HEK293T (cell line): ENCODE data around the gene OR13C4.
"Not testable (repeated sequence)": the region's sequence is repeated elsewhere in the genome, so short reads cannot be mapped to it uniquely, and the experiment has no call there.

Experiments
- CTCF ChIA-PET: fragments of 350-600 bp; formaldehyde crosslinking; extraction: SDS; loops from one replicate; lab custom pipeline; 2021; ENCODE audit warnings: antibody characterized with exemption, inconsistent platforms; lab: Yijun Ruan, JAX
- POLR2A ChIA-PET: fragments of 350-600 bp; formaldehyde crosslinking; extraction: SDS; loops from one replicate; lab custom pipeline; 2020; ENCODE audit warnings: antibody characterized with exemption, inconsistent platforms; lab: Yijun Ruan, JAX
- DNase-seq: peaks from one replicate; pipeline ENCODE4 v3.0.0; 2012; ENCODE audit warnings: mixed read lengths; ENCODE audit errors: extremely low spot score
- ARNT ChIP-seq: fragments of 450-650 bp; IDR thresholded peaks from 2 replicates; pipeline ENCODE4 v1.6.1; 2017; ENCODE audit warnings: mild to moderate bottlenecking
- BHLHE40 ChIP-seq: fragments of 450-650 bp; IDR thresholded peaks from 2 replicates; pipeline ENCODE4 v1.6.1; 2016; ENCODE audit warnings: mild to moderate bottlenecking, moderate library complexity, borderline replicate concordance
- CTBP1 ChIP-seq: fragments of 450-650 bp; IDR thresholded peaks from 2 replicates; pipeline ENCODE4 v1.6.1; 2016; ENCODE audit warnings: borderline replicate concordance
- ELF4 ChIP-seq: fragments of 450-650 bp; IDR thresholded peaks from 2 replicates; pipeline ENCODE4 v1.6.1; 2017; ENCODE audit warnings: antibody characterized with exemption
- FOXA1 ChIP-seq: fragments of 450-650 bp; IDR thresholded peaks from 2 replicates; pipeline ENCODE4 v1.6.1; 2016; ENCODE audit warnings: mild to moderate bottlenecking
- FOXK2 ChIP-seq: fragments of 450-650 bp; IDR thresholded peaks from 2 replicates; pipeline ENCODE4 v1.6.1; 2016; ENCODE audit warnings: mild to moderate bottlenecking
- FOXM1 ChIP-seq: fragments of 450-650 bp; IDR thresholded peaks from 2 replicates; pipeline ENCODE4 v1.6.1; 2017; ENCODE audit warnings: mild to moderate bottlenecking, borderline replicate concordance
- HDGF ChIP-seq: fragments of 450-650 bp; IDR thresholded peaks from 2 replicates; pipeline ENCODE4 v1.6.1; 2017; ENCODE audit warnings: antibody characterized with exemption, borderline replicate concordance
- L3MBTL2 ChIP-seq: fragments of 450-650 bp; conservative IDR thresholded peaks from 2 replicates; pipeline ENCODE4 v1.6.1; 2016; ENCODE audit warnings: mild to moderate bottlenecking
- LEF1 ChIP-seq: fragments of 450-650 bp; IDR thresholded peaks from 2 replicates; pipeline ENCODE4 v1.6.1; 2017; ENCODE audit warnings: mild to moderate bottlenecking, borderline replicate concordance
- NFRKB ChIP-seq: fragments of 450-650 bp; IDR thresholded peaks from 2 replicates; pipeline ENCODE4 v1.6.1; 2016; ENCODE audit warnings: mild to moderate bottlenecking, moderate library complexity
- PKNOX1 ChIP-seq: fragments of 450-650 bp; IDR thresholded peaks from 2 replicates; pipeline ENCODE4 v1.6.1; 2016
- SP1 ChIP-seq: fragments of 450-650 bp; IDR thresholded peaks from 2 replicates; pipeline ENCODE4 v1.6.1; 2017
- SUZ12 ChIP-seq: fragments of 450-650 bp; IDR thresholded peaks from 2 replicates; pipeline ENCODE4 v1.6.1; 2016; ENCODE audit warnings: mild to moderate bottlenecking
- TARDBP ChIP-seq: fragments of 450-650 bp; IDR thresholded peaks from 2 replicates; pipeline ENCODE4 v1.6.1; 2016
- ZNF384 ChIP-seq: fragments of 450-650 bp; IDR thresholded peaks from 2 replicates; pipeline ENCODE4 v1.6.1; 2016

OR13C4 gene

GRCh38 chr9:104553261-104553660 is 26.3 kb upstream of the OR13C4 start:
- ChIA-PET POLR2A (no interaction called here), CTCF (no interaction called here)
- DNase-seq: no peak
- TF ChIP-seq CTBP1: no peak
- no peak for TF ChIP-seq SP1
- no peak for TF ChIP-seq FOXM1
- no peak for TF ChIP-seq FOXA1
- no peak for TF ChIP-seq ELF4
- TF ChIP-seq NFRKB: no peak
- TF ChIP-seq TARDBP: no peak
- TF ChIP-seq PKNOX1: no peak

GRCh38 chr9:104544644-104545043 is 17.6 kb upstream of the OR13C4 start:
- no peak for DNase-seq
- ChIA-PET POLR2A (no interaction called here), CTCF (no interaction called here)
- TF ChIP-seq FOXA1 (no peak), CTBP1 (no peak), NFRKB (no peak), HDGF (no peak), FOXK2 (no peak), ELF4 (no peak), SP1 (no peak), LEF1 (no peak), BHLHE40 (no peak), ARNT (no peak), ZNF384 (no peak), TARDBP (no peak)

- no peak for TF ChIP-seq FOXK2
- no peak for TF ChIP-seq L3MBTL2
- TF ChIP-seq NFRKB: no peak
- ChIA-PET POLR2A (no interaction called here), CTCF (no interaction called here)
- no peak for DNase-seq
Measured at GRCh38 chr9:104539275-104539674, 12.3 kb upstream of the OR13C4 start.

- ChIA-PET POLR2A (no interaction called here), CTCF (no interaction called here)
- TF ChIP-seq FOXM1 (no peak), SP1 (no peak), ARNT (no peak), SUZ12 (no peak), FOXA1 (no peak), HDGF (no peak), TARDBP (no peak), NFRKB (no peak), FOXK2 (no peak), CTBP1 (no peak), ZNF384 (no peak), ELF4 (no peak), L3MBTL2 (no peak), PKNOX1 (no peak), BHLHE40 (no peak), LEF1 (no peak)
- no peak for DNase-seq
Measured at GRCh38 chr9:104536756-104537155, 9.7 kb upstream of the OR13C4 start, which contains the start of gene OR13C3. Gene OR13C3, minus strand, starts transcription at chr9:104536856. Its CDS starts 133 bp downstream, at chr9:104536723.

- POLR2A ChIA-PET, CTCF ChIA-PET, DNase-seq: not testable (repeated sequence)
Measured at GRCh38 chr9:104520241-104520640, 6.8 kb downstream of the OR13C4 start.

- POLR2A ChIA-PET: no interaction called here
- CTCF ChIA-PET: no interaction called here
- no peak for DNase-seq
- TF ChIP-seq ZNF384 (no peak), NFRKB (no peak), LEF1 (no peak), ELF4 (no peak), SP1 (no peak)
Measured at GRCh38 chr9:104514901-104515300, 12.1 kb downstream of the OR13C4 start.

- TF ChIP-seq PKNOX1 (no peak), FOXM1 (no peak), CTBP1 (no peak), SP1 (no peak), ZNF384 (no peak), L3MBTL2 (no peak)
- DNase-seq: no peak
- POLR2A ChIA-PET: no interaction called here
- CTCF ChIA-PET: no interaction called here
Measured at GRCh38 chr9:104506565-104506964, 20.4 kb downstream of the OR13C4 start.
